GM18498 (cell line): Measurements from ENCODE around the gene PTPRO.
"Not testable (repeated sequence)": the region's sequence is repeated elsewhere in the genome, so short reads cannot be mapped to it uniquely, and the experiment has no call there.

Source experiments
- ATAC-seq: cut with Tn5 transposase; IDR thresholded peaks from one replicate; pipeline ENCODE4 v1.9.1; 2021; ENCODE audit warnings: mild to moderate bottlenecking, moderate library complexity; ENCODE audit not compliant: unreplicated experiment

The PTPRO gene

DNA sequence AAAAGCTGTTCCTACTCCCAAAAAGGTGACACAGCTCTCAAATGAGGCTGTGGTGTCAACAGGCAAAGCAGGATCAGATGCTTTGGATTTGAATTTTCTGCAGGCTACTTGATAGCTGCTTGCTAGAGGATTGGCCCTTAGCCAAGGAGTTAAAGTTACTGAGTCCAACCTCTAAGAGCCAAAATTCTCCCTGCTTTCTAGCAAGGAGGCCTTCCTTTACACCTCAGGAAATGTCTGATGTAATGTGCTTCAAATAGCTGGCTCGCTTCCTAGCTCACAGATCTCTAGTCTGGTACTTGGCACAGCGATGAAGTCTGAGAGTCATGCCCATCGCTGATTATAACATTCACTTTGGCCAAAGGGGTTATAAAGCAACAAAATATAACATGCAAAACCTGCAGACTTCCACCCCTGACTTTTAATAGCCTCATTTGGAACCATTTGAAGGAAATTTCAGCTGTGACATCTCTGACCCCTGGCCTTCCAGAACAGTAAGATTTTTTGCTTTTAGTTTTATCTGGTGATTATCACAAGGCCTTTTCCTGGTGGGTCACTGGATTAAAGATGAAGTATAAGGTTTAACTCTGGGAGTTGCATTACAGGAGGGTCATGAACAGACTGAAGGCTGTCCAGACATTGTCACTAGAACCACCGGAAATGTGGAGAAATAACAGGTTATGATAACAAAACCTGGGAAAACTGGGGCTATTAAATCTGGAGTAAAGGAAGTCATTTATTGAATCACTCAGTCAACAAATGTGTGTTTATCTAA, 277.1 kb downstream of the PTPRO start:
- no peak for ATAC-seq

- no peak for ATAC-seq
Measured at GRCh38 chr12:15600223-15600935, 278.1 kb downstream of the PTPRO start.

DNA sequence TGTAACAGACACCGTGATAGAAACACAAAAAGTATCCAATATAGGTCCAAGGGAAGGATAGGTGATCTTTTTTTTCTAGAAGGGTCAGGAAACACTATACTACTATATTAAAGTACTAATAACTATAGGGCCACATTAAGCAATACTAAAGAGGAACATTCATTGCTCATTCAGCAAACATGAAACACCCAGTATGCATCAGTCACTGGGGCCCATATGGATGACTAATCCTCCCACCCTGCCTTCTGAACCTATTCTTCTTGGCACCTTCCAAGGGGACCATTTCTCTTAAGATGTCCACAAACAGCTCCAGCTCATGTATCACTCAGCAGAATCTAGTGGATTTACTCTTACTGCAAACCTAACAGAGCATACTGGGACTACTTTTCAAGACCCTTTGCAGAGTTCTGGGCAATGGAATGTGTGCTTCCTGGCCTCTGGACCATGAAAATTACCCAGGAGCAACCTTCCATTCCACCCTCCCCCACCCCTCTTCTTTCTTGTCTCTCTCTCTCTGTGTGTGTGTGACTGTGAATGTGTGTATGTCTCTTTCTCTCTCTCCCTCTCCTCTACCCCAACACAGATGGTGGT, 279.0 kb downstream of the PTPRO start:
- no peak for ATAC-seq

GRCh38 chr12:15602051-15602672, 279.9 kb downstream of the PTPRO start:
- ATAC-seq = no peak

DNA sequence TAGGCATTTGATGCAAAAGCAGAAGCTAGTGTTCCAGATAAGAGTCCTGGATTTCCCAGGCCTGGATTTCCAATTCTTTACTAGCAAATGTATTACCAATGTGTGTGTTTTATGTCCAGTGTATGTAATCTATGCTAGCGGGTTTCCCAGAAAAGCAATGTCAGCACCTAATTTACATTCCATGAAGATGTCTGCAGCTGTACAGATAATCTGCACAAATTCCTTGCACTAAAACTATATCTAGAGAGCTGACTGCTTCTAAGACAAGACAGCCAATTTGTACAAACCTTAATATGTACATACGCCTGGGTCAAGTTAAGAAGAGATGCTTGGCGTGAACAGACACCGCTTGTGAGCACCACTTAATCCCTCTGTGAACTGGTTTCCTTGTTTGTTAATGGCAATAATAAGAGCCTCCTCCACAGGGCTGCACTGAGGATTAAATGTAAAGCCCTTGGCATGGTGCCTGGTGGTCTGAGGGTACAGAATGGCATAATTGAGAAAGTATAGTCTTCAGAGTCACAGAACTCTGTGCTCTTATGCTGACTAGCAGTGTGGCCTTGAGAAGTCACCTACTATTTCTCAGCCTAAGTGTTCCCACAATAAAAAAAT, 281.3 kb downstream of the PTPRO start:
- ATAC-seq = no peak

GRCh38 chr12:15605881-15606590, 283.7 kb downstream of the PTPRO start:
- ATAC-seq = no peak

DNA sequence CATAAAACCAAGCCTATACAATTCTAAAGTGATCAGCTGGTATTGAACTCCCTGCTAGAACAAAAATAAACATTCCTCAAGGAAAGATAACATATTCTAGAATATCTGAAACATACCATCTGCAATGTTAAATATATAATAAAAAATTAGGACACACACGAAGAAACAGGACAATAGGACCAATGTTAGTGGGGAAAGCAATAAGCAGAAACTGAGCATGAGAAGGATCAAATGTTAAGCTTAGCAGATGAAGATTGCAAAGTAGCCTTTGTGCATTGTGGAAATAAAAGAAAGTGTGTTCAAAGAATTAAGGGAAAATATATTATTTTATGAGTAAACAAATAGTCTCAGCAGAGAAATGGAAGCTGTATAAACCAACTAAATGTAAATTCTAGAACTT, 286.1 kb downstream of the PTPRO start:
- ATAC-seq = no peak

DNA sequence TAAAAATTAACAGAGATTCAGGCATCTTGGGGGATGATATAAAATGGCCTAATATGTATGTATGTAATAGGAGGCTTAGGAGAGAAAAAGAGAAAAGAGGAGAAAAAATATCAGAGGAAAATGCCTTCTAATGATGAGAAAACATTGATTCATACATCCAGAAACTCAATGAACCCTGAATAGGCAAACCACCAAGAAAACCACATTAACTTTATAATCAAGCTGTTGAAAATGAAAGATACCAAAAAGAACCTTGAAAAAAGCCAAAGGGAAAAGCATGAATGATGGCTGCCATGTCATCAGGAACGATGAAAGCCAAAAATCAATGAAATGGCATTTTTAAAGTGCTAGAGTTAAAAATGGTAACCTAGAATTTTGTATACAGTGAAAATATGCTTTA, 286.6 kb downstream of the PTPRO start:
- ATAC-seq = no peak

GRCh38 chr12:15613981-15614380, 291.7 kb downstream of the PTPRO start:
- ATAC-seq = no peak

- not testable (repeated sequence) for ATAC-seq
Measured at GRCh38 chr12:15616495-15616894, 294.2 kb downstream of the PTPRO start.

DNA sequence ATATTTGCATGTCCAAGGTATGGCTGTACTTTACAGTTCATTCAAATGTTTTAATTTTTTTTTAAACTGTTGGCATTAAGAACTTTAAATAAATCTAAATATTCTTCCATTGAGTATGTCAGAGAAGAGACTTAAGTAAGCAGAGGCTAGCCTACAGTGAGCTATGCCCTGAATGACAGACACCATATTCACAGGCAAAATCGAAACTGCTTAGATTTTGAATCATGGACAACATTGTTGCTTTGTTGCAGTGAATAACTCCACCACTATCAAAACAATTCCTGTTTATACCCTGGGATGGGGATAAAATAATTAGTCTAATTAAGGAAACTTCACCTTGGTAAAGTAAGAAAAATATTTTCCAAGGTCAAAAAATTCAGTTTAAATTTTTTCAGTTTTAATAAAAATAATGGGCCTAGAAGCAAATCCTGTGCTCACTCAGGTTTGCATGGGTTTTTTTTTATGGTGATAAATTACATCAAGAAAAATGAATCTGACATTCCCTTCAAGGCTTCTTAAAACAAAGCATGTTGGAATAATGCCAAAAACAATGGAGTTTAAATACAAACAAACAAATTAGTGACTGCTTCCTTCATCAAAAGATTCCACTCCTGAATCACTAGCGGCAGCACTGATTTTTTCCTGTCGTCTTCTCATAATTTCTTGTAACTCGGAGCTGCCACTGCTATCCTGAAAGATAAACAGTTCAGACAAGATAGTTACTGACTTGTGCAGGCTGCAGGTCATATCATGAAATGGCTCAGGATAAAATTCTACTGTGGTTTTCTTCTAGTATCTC, 298.6 kb downstream of the PTPRO start:
- ATAC-seq = no peak

DNA sequence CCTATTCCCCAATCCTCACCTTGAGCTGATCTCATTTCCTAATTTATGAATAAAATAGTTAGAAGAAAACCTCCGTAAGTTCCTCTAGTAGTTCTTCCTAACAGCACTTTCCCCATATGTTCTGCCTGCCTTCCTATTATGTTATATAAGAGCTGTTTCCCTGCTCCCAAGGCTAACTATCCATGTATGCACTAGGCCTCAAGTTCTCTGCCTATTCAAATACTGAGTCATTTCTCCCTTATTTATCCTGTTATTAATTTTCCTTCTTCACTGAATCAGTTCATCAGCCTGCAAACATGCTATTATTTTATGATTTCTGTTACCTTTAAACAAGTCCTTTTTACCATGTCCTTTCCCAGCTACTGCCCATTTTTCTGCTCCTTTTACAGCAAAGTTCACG, 302.8 kb downstream of the PTPRO start:
- no peak for ATAC-seq

DNA sequence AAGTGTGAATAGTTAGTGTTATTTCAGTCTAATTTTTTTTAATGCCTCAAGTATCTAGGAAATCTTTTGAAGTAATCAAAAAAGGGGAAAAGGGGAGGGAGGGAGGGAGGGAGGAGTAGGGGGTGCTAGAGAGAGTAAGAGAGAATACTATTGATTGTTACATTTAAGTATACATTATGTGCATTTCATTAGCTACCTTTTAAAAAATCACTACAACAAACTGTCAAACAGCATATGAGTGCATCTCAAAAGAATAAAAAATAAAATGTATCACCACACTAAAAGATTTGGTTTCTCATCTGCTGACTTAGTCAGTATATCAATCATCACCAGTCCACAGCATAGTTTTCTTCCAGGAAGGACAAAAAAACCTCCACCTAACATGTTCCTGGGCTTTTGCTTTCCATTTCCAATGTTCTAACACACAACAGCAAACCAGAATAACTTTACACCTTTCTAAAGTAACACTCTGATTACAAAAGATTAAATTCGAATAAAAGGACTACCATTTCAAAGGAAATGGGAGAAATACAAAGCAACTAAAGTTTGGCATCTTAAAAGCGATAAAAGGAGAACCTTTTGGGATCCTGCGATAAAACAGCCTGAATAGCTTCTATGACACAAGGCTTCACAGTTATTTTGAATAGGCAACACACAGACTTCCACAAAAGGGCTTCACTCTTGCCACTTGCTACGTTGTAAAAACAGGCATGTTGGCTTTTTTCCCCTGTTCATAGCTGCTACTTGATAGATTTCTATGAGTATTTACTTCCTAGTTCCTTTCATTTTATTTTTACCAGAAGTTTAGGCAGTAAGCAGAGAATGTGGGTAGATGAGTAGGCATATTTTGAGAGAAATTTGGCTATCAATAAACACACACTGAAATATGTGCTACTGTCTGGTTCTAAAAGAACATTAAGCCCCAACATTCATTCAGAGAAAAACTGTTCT, 306.0 kb downstream of the PTPRO start:
- no peak for ATAC-seq

DNA sequence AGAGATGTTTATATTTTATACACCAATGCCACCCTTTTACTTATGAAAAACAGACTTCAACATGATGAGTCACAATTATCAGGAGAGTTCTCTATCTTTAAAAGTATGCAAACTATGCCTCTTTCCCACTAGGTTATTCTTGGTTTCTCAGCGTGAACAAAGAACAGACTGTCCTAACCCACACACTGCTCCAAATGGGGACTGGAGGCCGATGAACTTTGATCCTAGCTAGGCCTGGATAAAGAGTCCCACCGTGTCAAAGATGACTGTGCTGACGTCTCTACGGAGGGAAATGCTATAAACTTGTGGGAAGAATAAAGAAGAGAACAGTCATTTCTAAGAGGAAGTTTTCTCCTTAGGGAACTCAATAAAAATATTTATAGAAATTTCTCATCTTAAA, 306.8 kb downstream of the PTPRO start:
- ATAC-seq = no peak

GRCh38 chr12:15629761-15630160, 307.5 kb downstream of the PTPRO start:
- ATAC-seq = no peak

- ATAC-seq = no peak
Measured at GRCh38 chr12:15631007-15631715, 308.9 kb downstream of the PTPRO start.

DNA sequence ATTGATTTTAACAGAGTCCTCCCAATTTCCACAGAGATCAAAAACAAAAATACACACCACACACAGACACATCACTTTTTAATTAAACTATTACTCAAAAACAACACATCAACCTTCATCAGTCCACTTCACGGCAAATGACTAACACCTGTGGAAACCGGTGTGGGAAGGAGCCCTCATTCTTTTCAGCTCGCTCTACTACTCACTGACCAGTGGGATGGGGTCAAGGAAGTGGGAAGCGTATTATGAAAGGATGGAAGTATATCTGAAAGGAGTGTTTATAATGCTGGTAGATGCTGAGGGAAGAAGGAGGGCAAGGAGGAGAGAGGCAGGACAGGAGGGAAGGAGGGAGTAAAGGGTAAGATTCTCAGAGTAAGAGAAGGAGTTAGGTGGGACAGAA, 310.4 kb downstream of the PTPRO start:
- no peak for ATAC-seq

GRCh38 chr12:15633201-15633600, 310.9 kb downstream of the PTPRO start:
- ATAC-seq = no peak
